ENCODE measurements around the gene APOBR.

- TF ChIP-seq MYC (CRISPR knock-in tag; IDR thresholded peaks at IDR 0.05; ENCODE audit: borderline replicate concordance) (no peak), SALL2 (CRISPR knock-in tag; IDR thresholded peaks at IDR 0.05) (no peak), ZNF773 (CRISPR knock-in tag; IDR thresholded peaks at IDR 0.05; ENCODE audit: borderline replicate concordance) (no peak), POLR2AphosphoS2 (IDR thresholded peaks at IDR 0.05; ENCODE audit: low read depth, low read length) (no peak), DNMT1 (CRISPR knock-in tag; IDR thresholded peaks at IDR 0.05) (no peak)
Measured at GRCh38 chr16:28529124-28529523, 34.7 kb downstream of the APOBR start.

Data from HepG2 (cell line).